Measurements from ENCODE around the gene PTK7.
A peak's percentile ranks its signal among the peaks of the same experiment; 100 is the strongest.

The PTK7 gene

DNA sequence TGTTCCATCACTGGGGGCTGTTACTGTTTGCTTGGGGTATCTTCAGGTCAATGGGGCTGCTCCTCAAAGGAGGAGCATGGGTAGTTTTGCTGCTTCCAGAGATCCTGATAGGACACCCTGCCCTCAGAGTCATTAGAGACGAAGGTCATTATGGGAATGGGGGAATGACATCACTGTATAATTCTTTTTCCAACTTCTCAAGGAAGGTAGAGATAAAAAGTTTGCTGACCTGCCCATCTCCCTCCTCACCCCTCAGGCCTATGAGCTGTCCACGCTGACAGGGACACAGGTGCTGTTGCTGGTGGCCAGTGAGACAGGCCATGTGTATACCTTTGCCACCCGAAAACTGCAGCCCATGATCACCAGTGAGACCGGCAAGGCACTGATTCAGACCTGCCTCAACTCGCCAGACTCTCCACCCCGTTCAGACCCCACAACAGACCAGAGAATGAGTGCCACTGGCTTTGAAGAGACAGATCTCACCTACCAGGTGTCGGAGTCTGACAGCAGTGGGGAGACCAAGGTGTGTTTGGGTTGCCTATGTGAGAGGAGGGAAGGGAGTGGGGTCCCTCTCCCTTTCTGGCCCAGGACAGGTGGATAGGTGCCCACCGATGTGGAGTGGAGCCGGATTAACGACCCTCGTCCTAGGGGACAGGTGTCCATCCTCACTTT is 97.6 kb downstream of the PTK7 start:
- H3K27ac ChIP-seq (ENCODE audit: low read depth, low read length) = peak overlapping the region; percentile 95
- H3K9ac ChIP-seq (ENCODE audit: low read depth, low read length) = peak overlapping the region; percentile 35; the same call in 1 of the 2 replicates
- H3K9me3 ChIP-seq (ENCODE audit: control insufficient read depth, insufficient read depth, low read length) = no peaks in the 10 kb centered on the region

DNA sequence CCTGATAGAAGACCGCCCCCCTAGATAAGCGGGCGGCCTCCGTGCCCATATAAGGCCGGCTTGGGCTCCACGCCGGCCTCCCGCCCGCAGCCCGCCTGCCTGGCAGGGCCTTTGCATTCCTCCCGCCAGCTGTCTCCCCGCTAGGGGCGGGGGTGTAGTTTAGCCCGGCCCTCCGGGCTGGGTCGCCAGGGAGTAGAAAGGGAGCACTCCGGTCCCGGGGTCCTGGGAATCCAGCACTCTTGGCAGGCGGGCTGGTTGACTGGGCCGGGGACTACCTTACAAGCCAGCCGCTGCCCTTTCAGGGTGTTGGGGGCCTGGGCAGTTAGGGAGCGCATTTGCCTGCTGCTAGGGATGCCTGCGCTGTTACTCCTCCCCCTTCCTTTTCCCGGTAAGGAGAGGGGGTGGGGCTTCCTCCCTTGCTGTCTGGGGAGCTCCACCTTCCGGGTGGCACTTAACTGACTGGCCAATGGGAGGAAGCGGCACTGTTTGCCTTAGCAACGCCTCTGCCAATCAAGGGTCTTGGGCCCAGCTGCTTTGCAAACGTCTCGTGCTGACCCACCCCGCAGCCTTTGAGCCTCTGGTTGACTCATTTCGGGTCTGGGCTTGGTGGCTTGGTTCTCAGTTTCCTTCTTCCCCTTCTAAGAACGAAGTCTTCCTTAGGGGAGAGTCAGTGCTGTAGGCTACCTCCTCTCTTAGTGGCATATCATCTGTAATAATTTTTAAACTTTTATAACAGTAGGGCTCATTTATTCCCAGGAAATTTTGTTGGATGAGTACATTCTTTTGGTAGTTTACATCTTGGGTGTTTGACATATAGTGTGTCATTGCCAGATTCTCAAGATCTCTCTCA is 98.4 kb downstream of the PTK7 start:
- Histone ChIP-seq H3K4me3 (ENCODE audit: low read depth, low read length) (peak overlapping the region; percentile 93), H3K4me1 (ENCODE audit: control insufficient read depth, insufficient read depth, low read length) (peaks cover 22% of the 10 kb centered on the region), H3K27me3 (ENCODE audit: control insufficient read depth, insufficient read depth, low read length) (no peaks in the 10 kb centered on the region), H3K9ac (ENCODE audit: low read depth, low read length) (peak overlapping the region; percentile 39; the same call in 1 of the 2 replicates), H3K36me3 (ENCODE audit: control insufficient read depth, insufficient read depth, low read length) (peaks cover 45% of the 10 kb centered on the region), H3K9me3 (ENCODE audit: control insufficient read depth, insufficient read depth, low read length) (no peaks in the 10 kb centered on the region), H3K27ac (ENCODE audit: low read depth, low read length) (peak overlapping the region; percentile 95)

More for the DNA sequence above, 97.6 kb downstream of the PTK7 start:
- peaks cover 38% of the 10 kb centered on the region for H3K36me3 ChIP-seq (ENCODE audit: control insufficient read depth, insufficient read depth, low read length)
- H3K4me3 ChIP-seq (ENCODE audit: low read depth, low read length) = peak overlapping the region; percentile 93
- H3K27me3 ChIP-seq (ENCODE audit: control insufficient read depth, insufficient read depth, low read length) = no peaks in the 10 kb centered on the region
- peaks cover 22% of the 10 kb centered on the region for H3K4me1 ChIP-seq (ENCODE audit: control insufficient read depth, insufficient read depth, low read length)

GRCh38 chr6:43175676-43176422 is 99.7 kb downstream of the PTK7 start:
- H3K36me3 ChIP-seq (ENCODE audit: control insufficient read depth, insufficient read depth, low read length) = peaks cover 47% of the 10 kb centered on the region
- H3K9ac ChIP-seq (ENCODE audit: low read depth, low read length) = no peak overlapping the region
- H3K27ac ChIP-seq (ENCODE audit: low read depth, low read length) = no peak overlapping the region
- H3K9me3 ChIP-seq (ENCODE audit: control insufficient read depth, insufficient read depth, low read length) = no peaks in the 10 kb centered on the region
- peaks cover 22% of the 10 kb centered on the region for H3K4me1 ChIP-seq (ENCODE audit: control insufficient read depth, insufficient read depth, low read length)
- H3K4me3 ChIP-seq (ENCODE audit: low read depth, low read length) = no peak overlapping the region
- no peaks in the 10 kb centered on the region for H3K27me3 ChIP-seq (ENCODE audit: control insufficient read depth, insufficient read depth, low read length)

GRCh38 chr6:43176423-43176786 is 100.3 kb downstream of the PTK7 start:
- H3K9me3 ChIP-seq (ENCODE audit: control insufficient read depth, insufficient read depth, low read length) = no peaks in the 10 kb centered on the region
- H3K36me3 ChIP-seq (ENCODE audit: control insufficient read depth, insufficient read depth, low read length) = peaks cover 47% of the 10 kb centered on the region
- no peaks in the 10 kb centered on the region for H3K27me3 ChIP-seq (ENCODE audit: control insufficient read depth, insufficient read depth, low read length)
- peaks cover 27% of the 10 kb centered on the region for H3K4me1 ChIP-seq (ENCODE audit: control insufficient read depth, insufficient read depth, low read length)
- H3K9ac ChIP-seq (ENCODE audit: low read depth, low read length) = no peak overlapping the region
- H3K27ac ChIP-seq (ENCODE audit: low read depth, low read length) = no peak overlapping the region
- no peak overlapping the region for H3K4me3 ChIP-seq (ENCODE audit: low read depth, low read length)

DNA sequence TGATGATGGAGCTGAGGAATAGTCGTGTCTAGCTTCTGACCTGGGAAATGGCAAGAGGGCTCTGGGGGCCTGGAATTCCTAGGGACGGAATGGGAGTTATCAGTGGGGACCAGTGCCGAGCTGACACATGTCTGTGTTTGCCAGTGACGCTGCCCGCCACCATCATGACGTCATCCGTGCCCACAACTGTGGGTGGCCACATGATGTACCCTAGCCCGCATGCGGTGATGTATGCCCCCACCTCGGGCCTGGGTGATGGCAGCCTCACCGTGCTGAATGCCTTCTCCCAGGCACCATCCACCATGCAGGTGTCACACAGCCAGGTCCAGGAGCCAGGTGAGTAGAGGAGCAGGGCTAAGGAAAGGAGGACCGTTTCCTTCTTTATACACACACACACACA is 102.0 kb downstream of the PTK7 start:
- Histone ChIP-seq H3K27me3 (ENCODE audit: control insufficient read depth, insufficient read depth, low read length) (no peaks in the 10 kb centered on the region), H3K9me3 (ENCODE audit: control insufficient read depth, insufficient read depth, low read length) (no peaks in the 10 kb centered on the region), H3K9ac (ENCODE audit: low read depth, low read length) (no peak overlapping the region), H3K4me1 (ENCODE audit: control insufficient read depth, insufficient read depth, low read length) (peaks cover 27% of the 10 kb centered on the region), H3K36me3 (ENCODE audit: control insufficient read depth, insufficient read depth, low read length) (peaks cover 47% of the 10 kb centered on the region), H3K4me3 (ENCODE audit: low read depth, low read length) (no peak overlapping the region), H3K27ac (ENCODE audit: low read depth, low read length) (no peak overlapping the region)

GRCh38 chr6:43178951-43179830 is 103.1 kb downstream of the PTK7 start:
- Histone ChIP-seq H3K4me3 (ENCODE audit: low read depth, low read length) (no peak overlapping the region), H3K36me3 (ENCODE audit: control insufficient read depth, insufficient read depth, low read length) (peaks cover 43% of the 10 kb centered on the region), H3K9ac (ENCODE audit: low read depth, low read length) (no peak overlapping the region), H3K9me3 (ENCODE audit: control insufficient read depth, insufficient read depth, low read length) (no peaks in the 10 kb centered on the region), H3K27ac (ENCODE audit: low read depth, low read length) (no peak overlapping the region), H3K4me1 (ENCODE audit: control insufficient read depth, insufficient read depth, low read length) (peaks cover 17% of the 10 kb centered on the region), H3K27me3 (ENCODE audit: control insufficient read depth, insufficient read depth, low read length) (no peaks in the 10 kb centered on the region)

GRCh38 chr6:43180058-43180457 is 103.9 kb downstream of the PTK7 start:
- H3K9me3 ChIP-seq (ENCODE audit: control insufficient read depth, insufficient read depth, low read length) = no peaks in the 10 kb centered on the region
- H3K4me1 ChIP-seq (ENCODE audit: control insufficient read depth, insufficient read depth, low read length) = peaks cover 13% of the 10 kb centered on the region; the same call in 1 of the 2 replicates
- H3K27ac ChIP-seq (ENCODE audit: low read depth, low read length) = no peak overlapping the region
- no peaks in the 10 kb centered on the region for H3K27me3 ChIP-seq (ENCODE audit: control insufficient read depth, insufficient read depth, low read length)
- H3K36me3 ChIP-seq (ENCODE audit: control insufficient read depth, insufficient read depth, low read length) = peaks cover 39% of the 10 kb centered on the region
- H3K4me3 ChIP-seq (ENCODE audit: low read depth, low read length) = no peak overlapping the region
- no peak overlapping the region for H3K9ac ChIP-seq (ENCODE audit: low read depth, low read length)

- peaks cover 34% of the 10 kb centered on the region for H3K36me3 ChIP-seq (ENCODE audit: control insufficient read depth, insufficient read depth, low read length)
Observed at GRCh38 chr6:43180985-43181384, 104.9 kb downstream of the PTK7 start.

GRCh38 chr6:43181621-43181941 is 105.5 kb downstream of the PTK7 start:
- Histone ChIP-seq H3K27me3 (ENCODE audit: control insufficient read depth, insufficient read depth, low read length) (no peaks in the 10 kb centered on the region), H3K4me1 (ENCODE audit: control insufficient read depth, insufficient read depth, low read length) (peaks cover 9% of the 10 kb centered on the region; the same call in 1 of the 2 replicates), H3K4me3 (ENCODE audit: low read depth, low read length) (peak overlapping the region; percentile 80), H3K9me3 (ENCODE audit: control insufficient read depth, insufficient read depth, low read length) (no peaks in the 10 kb centered on the region), H3K36me3 (ENCODE audit: control insufficient read depth, insufficient read depth, low read length) (peaks cover 28% of the 10 kb centered on the region), H3K27ac (ENCODE audit: low read depth, low read length) (peak overlapping the region; percentile 86), H3K9ac (ENCODE audit: low read depth, low read length) (peak overlapping the region; percentile 62)

More at GRCh38 chr6:43180985-43181384, 104.9 kb downstream of the PTK7 start:
- Histone ChIP-seq H3K27ac (ENCODE audit: low read depth, low read length) (peak overlapping the region; percentile 5), H3K9me3 (ENCODE audit: control insufficient read depth, insufficient read depth, low read length) (no peaks in the 10 kb centered on the region), H3K4me1 (ENCODE audit: control insufficient read depth, insufficient read depth, low read length) (peaks cover 9% of the 10 kb centered on the region; the same call in 1 of the 2 replicates), H3K27me3 (ENCODE audit: control insufficient read depth, insufficient read depth, low read length) (no peaks in the 10 kb centered on the region), H3K9ac (ENCODE audit: low read depth, low read length) (no peak overlapping the region), H3K4me3 (ENCODE audit: low read depth, low read length) (peak overlapping the region; percentile 80)

All from HUES48 (cell line).